Hepatocyte (in vitro differentiated cells): Measurements from ENCODE around the gene CDPF1. TPM values are rescaled to one million over a fixed set of nuclear protein-coding genes. Genes with fewer than 3 reads are reported as not detected.

Experiments used
- DNase-seq: peaks from one replicate; pipeline ENCODE4 v3.0.0-alpha.2; 2016; ENCODE audit warnings: low spot score
- H2AFZ ChIP-seq: fragments of 200-600 bp; sonication (generic); 2 replicates; pipeline ENCODE4 v1.6.0; 2016; ENCODE audit warnings: antibody characterized with exemption, mild to moderate bottlenecking
- H3K27ac ChIP-seq: fragments of 200-600 bp; sonication (generic); 2 replicates; pipeline ENCODE4 v1.5.1; 2016; ENCODE audit warnings: mild to moderate bottlenecking
- H3K27me3 ChIP-seq: fragments of 200-600 bp; sonication (generic); 2 replicates; pipeline ENCODE4 v1.6.1; 2016
- H3K36me3 ChIP-seq: fragments of 200-600 bp; sonication (generic); replicated peaks from 2 replicates; pipeline ENCODE4 v1.5.1; 2016; ENCODE audit warnings: low read depth; ENCODE audit not compliant: insufficient read depth
- H3K4me1 ChIP-seq: fragments of 200-600 bp; sonication (generic); 2 replicates; pipeline ENCODE4 v1.5.1; 2016; ENCODE audit warnings: mild to moderate bottlenecking, moderate library complexity; ENCODE audit not compliant: insufficient read depth
- H3K4me2 ChIP-seq: fragments of 200-600 bp; sonication (generic); 2 replicates; pipeline ENCODE4 v1.6.0; 2016
- H3K4me3 ChIP-seq: fragments of 200-600 bp; sonication (generic); 2 replicates; pipeline ENCODE4 v1.5.1; 2016; ENCODE audit warnings: mild to moderate bottlenecking
- H3K79me2 ChIP-seq: fragments of 200-600 bp; sonication (generic); 2 replicates; pipeline ENCODE4 v1.6.0; 2017; ENCODE audit warnings: mild to moderate bottlenecking
- H3K9me2 ChIP-seq: fragments of 200-600 bp; sonication (generic); replicated peaks from 2 replicates; pipeline ENCODE4 v1.6.0; 2017; ENCODE audit warnings: mild to moderate bottlenecking; ENCODE audit not compliant: insufficient read depth
- H3K9me3 ChIP-seq: fragments of 200-600 bp; sonication (generic); 2 replicates; pipeline ENCODE4 v1.5.1; 2016; ENCODE audit warnings: low read depth, mild to moderate bottlenecking
- H4K20me1 ChIP-seq: fragments of 200-600 bp; sonication (generic); 2 replicates; pipeline ENCODE4 v1.6.0; 2016; ENCODE audit warnings: mild to moderate bottlenecking; ENCODE audit not compliant: insufficient read depth, poor library complexity, severe bottlenecking
- CTCF ChIP-seq: fragments of 200-600 bp; sonication (generic); IDR thresholded peaks from 2 replicates; pipeline ENCODE4 v1.5.1; 2016; ENCODE audit warnings: antibody characterized with exemption, mild to moderate bottlenecking; ENCODE audit not compliant: poor library complexity
- EZH2 ChIP-seq: fragments of 200-600 bp; sonication (generic); IDR thresholded peaks from 2 replicates; pipeline ENCODE4 v1.6.1; 2016; ENCODE audit warnings: antibody characterized with exemption, mild to moderate bottlenecking, borderline replicate concordance
- EZH2phosphoT487 ChIP-seq: fragments of 200-600 bp; sonication (generic); IDR thresholded peaks from one replicate; pipeline ENCODE4 v1.6.1; 2018; ENCODE audit warnings: antibody characterized with exemption, mild to moderate bottlenecking, low read depth, moderate library complexity; ENCODE audit not compliant: unreplicated experiment, severe bottlenecking
- WGBS: methylation state at CpG from one replicate; pipeline ENCODE4 v1.1.6; 2016; ENCODE audit warnings: low lambda C conversion rate; ENCODE audit errors: missing lambda C conversion rate; 5-methylcytosine and 5-hydroxymethylcytosine counted together
- polyA plus RNA-seq: library from polyadenylated mRNA; unstranded; fragments of >200 nt; fragmentation: Nextera tagmentation; extraction: Ambion mirVana; gene quantifications from 2 replicates; pipeline ENCODE4 v1.2.1, GENCODE V29; 2016
- total RNA-seq: library from RNA; depleted of rRNA; stranded (reverse); fragments of >200 nt; gene quantifications from 2 replicates; pipeline ENCODE4 v1.2.3, GENCODE V29; 2014

CDPF1 gene
- total and polyA plus RNA-seq, 2 experiments from 2014 or later = 8.2 to 13.6 TPM

DNA sequence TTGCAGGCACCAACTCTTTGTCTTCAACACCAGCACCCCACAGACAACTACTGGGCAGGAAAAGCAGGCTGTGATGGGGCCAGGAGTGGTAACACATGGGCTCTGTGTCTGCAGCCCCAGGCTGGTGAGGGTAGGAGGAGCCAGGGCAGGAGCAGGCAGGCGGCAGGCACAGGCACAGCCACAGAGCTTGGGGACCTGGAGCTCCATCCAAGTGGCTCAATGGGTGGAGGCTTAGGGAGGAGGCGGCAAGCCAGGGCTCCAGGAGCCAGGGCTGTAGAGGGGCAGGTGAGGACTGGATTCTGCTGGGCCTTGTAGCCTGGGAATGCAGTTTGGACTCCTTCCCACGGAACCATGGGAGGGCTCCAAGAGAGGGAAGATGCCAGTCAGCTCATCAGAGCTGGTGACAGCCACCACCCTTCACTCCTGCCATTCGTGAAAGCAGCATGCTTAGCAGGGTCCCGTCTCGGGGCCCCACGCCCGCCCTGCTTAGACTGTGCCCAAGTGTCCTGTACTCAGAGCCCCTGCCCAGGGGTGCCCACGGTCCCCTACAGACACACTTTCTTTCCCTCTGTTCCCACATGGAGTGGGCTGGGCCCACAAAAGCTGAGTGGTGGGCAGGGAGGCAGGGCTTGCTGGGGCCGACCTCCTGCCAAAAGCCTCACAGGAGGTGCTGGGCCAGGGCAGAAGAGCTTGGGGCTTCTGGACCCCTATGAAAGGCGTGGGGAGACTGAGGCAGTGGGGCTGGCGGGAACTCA, 30.1 kb upstream of the CDPF1 start:
- H3K27me3 ChIP-seq = no peaks in the 10 kb centered on the region
- no peaks in the 10 kb centered on the region for H3K9me3 ChIP-seq
- H3K9me2 ChIP-seq = no peaks in the 10 kb centered on the region
- H3K36me3 ChIP-seq = no peaks in the 10 kb centered on the region
- H3K79me2 ChIP-seq = no peaks in the 10 kb centered on the region
- TF ChIP-seq CTCF (no peak), EZH2 (no peak), EZH2phosphoT487 (no peak)
- no peak overlapping the region for H3K27ac ChIP-seq
- no peaks in the 10 kb centered on the region for H3K4me1 ChIP-seq
- 96% methylated on average over 11 of the region's 12 CpGs for WGBS
- no peak overlapping the region for H3K4me3 ChIP-seq
- no peak overlapping the region for H3K4me2 ChIP-seq
- no peak for DNase-seq
- H4K20me1 ChIP-seq = no peaks in the 10 kb centered on the region
- H2AFZ ChIP-seq = no peak overlapping the region

DNA sequence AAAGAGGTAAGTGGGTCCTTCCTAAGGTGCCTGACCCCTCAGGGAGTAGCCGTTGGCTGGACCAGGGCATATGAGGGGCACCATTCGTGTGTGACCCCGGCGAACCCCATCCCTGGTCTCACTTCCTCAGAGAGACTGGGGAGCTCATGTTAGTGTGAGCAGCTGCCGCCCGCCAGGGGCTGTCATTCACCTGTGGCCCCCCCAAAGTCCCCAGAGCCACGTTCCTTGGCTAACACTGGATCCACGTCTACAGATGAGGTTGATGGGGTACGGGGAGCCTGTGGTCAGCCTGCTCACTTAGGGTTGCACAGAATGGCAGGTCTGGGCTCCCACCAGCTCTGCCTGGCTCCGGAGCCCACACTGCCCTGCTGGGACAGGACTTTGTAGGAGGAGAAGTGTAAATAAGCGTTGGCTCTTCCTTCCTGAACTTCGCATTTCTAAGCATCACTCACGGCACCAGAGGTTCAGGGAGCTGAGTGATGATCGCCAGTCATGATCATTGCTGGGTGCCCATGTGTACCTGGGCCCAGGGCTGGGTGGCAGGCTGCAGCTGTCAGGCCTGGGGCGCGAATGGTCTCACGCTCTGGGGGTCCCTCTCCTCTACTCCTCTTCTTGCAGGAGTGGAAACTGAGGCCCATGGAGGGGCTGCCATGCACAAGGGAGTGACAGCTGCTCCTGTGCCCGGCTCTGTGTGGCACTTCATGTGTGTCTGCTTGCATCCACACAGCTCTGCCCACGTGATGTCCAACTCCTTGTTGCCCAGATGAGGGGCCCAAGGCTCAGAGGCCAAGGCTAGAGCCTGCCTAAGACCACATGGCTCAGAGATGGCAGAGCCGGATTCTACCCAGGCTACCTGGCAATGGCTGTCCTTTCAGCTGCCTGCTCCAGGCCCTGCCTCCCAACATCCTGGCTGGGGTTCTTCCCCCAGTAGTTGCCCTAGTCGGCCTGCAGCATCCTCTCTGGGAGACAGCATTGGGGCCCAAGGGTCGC, 28.9 kb upstream of the CDPF1 start:
- Histone ChIP-seq H3K9me3 (no peaks in the 10 kb centered on the region), H3K27ac (no peak overlapping the region), H3K79me2 (no peaks in the 10 kb centered on the region), H3K4me1 (no peaks in the 10 kb centered on the region), H3K4me3 (no peak overlapping the region), H3K36me3 (no peaks in the 10 kb centered on the region), H4K20me1 (no peaks in the 10 kb centered on the region), H3K27me3 (no peaks in the 10 kb centered on the region), H2AFZ (no peak overlapping the region), H3K4me2 (no peak overlapping the region), H3K9me2 (no peaks in the 10 kb centered on the region)
- WGBS = 98% methylated on average over 22 of the region's 22 CpGs
- TF ChIP-seq EZH2 (no peak), EZH2phosphoT487 (no peak)
- DNase-seq = no peak

GRCh38 chr22:46276563-46276962, 26.5 kb upstream of the CDPF1 start:
- Histone ChIP-seq H2AFZ (no peak overlapping the region), H3K79me2 (no peaks in the 10 kb centered on the region), H3K4me2 (no peak overlapping the region), H4K20me1 (no peaks in the 10 kb centered on the region), H3K36me3 (no peaks in the 10 kb centered on the region), H3K4me1 (no peaks in the 10 kb centered on the region), H3K27ac (no peak overlapping the region), H3K4me3 (no peak overlapping the region), H3K9me2 (no peaks in the 10 kb centered on the region), H3K27me3 (no peaks in the 10 kb centered on the region), H3K9me3 (no peaks in the 10 kb centered on the region)
- 100% methylated on average over 7 of the region's 7 CpGs for WGBS
- no peak for TF ChIP-seq EZH2phosphoT487
- no peak for TF ChIP-seq CTCF
- no peak for TF ChIP-seq EZH2
- DNase-seq = no peak
